Measurements from ENCODE around the gene ISG20.

- TF ChIP-seq CTCF (IDR thresholded peaks at IDR 0.05; ENCODE audit: insufficient read depth, low read depth, low read length): no peak
- TF ChIP-seq EZH2 (IDR thresholded peaks at IDR 0.05; ENCODE audit: insufficient read depth, low read length): no peak
These were observed 23.3 kb upstream of the ISG20 start for GRCh38 chr15:88615303-88616107.
